GM18499 (cell line): ENCODE data around the gene KMT2E.
"Not testable (repeated sequence)": the region's sequence is repeated elsewhere in the genome, so short reads cannot be mapped to it uniquely, and the experiment has no call there.

Experiments used
- ATAC-seq: cut with Tn5 transposase; IDR thresholded peaks from one replicate; pipeline ENCODE4 v1.9.1; 2021; ENCODE audit warnings: moderate number of reproducible peaks; ENCODE audit not compliant: insufficient read depth, unreplicated experiment

KMT2E gene

GRCh38 chr7:105013816-105014692 is at the start of gene KMT2E:
TSS of gene KMT2E (plus strand) at chr7:105014205. CDS start at chr7:105040953, 26,748 bp downstream.
- no peak for ATAC-seq

- ATAC-seq, result no peak
Measured at GRCh38 chr7:104964626-104965236, 49.3 kb upstream of the KMT2E start.

- ATAC-seq, result no peak
Measured at GRCh38 chr7:104966022-104966421, 48.0 kb upstream of the KMT2E start.

- no peak for ATAC-seq
Measured at GRCh38 chr7:104967088-104967487, 46.9 kb upstream of the KMT2E start.

- ATAC-seq, result no peak
Measured at GRCh38 chr7:104967595-104967994, 46.4 kb upstream of the KMT2E start.

GRCh38 chr7:104968648-104969047 is 45.4 kb upstream of the KMT2E start:
- ATAC-seq, result no peak

GRCh38 chr7:104969183-104969582 is 44.8 kb upstream of the KMT2E start:
- no peak for ATAC-seq

- no peak for ATAC-seq
Measured at GRCh38 chr7:104971290-104972071, 42.5 kb upstream of the KMT2E start.

GRCh38 chr7:104972500-104972899 is 41.5 kb upstream of the KMT2E start:
- ATAC-seq, result no peak

- no peak for ATAC-seq
Measured at GRCh38 chr7:104973227-104973626, 40.8 kb upstream of the KMT2E start.

- no peak for ATAC-seq
Measured at GRCh38 chr7:104973909-104974415, 40.0 kb upstream of the KMT2E start.

- ATAC-seq, result not testable (repeated sequence)
Measured at GRCh38 chr7:104975553-104975952, 38.5 kb upstream of the KMT2E start.

GRCh38 chr7:104976966-104977636 is 36.9 kb upstream of the KMT2E start:
- no peak for ATAC-seq

- no peak for ATAC-seq
Measured at GRCh38 chr7:104978460-104978859, 35.5 kb upstream of the KMT2E start.

- no peak for ATAC-seq
Measured at GRCh38 chr7:104979167-104979841, 34.7 kb upstream of the KMT2E start.

GRCh38 chr7:104980440-104980839 is 33.6 kb upstream of the KMT2E start:
- ATAC-seq, result no peak

- no peak for ATAC-seq
Measured at GRCh38 chr7:104980841-104981671, 32.9 kb upstream of the KMT2E start.

- no peak for ATAC-seq
Measured at GRCh38 chr7:104981672-104982037, 32.4 kb upstream of the KMT2E start.
